Stimulated activated CD8-positive, alpha-beta memory T cell treated with anti-CD3 and anti-CD28 coated beads, Interleukin-2, amount 100 ng/mL, for 1 hour (primary cell): Measurements from ENCODE around the gene LRRN4.

Experiments
- DNase-seq, 2 donors: peaks; one replicate each; pipeline ENCODE4 v3.0.0-alpha.2; 2020; ENCODE audit warnings: low read depth in 2 of 2

The LRRN4 gene

DNA sequence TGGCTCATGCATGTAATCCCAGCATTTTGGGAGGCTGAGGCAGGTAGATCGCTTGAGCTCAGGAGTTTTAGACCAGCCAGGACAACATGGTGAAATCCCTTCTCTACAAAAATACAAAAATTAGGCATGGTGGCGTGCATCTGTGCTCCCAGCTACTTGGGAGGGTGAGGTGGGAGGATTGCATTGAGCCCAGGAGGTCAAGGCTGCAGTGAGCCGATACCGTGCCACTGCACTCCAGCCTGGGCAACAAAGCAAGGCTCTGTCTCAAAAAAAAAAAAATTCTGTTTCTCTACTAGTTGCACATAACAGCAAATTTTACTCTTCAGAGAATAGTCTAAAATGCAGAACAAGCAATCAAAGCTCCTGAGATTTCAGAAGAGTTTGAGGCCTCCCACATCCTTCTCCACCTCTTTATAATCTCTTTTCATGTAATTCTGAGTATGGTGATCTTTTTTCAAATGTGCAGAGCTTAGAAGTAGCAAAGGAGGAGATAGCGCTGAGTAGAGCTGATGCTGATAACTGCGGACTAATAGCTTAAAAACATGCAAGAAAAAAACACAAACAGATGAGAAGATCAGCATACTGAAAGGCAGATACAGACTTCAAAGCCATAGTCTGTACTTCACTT lies 23.3 kb downstream of the LRRN4 start:
- no peak for DNase-seq

DNA sequence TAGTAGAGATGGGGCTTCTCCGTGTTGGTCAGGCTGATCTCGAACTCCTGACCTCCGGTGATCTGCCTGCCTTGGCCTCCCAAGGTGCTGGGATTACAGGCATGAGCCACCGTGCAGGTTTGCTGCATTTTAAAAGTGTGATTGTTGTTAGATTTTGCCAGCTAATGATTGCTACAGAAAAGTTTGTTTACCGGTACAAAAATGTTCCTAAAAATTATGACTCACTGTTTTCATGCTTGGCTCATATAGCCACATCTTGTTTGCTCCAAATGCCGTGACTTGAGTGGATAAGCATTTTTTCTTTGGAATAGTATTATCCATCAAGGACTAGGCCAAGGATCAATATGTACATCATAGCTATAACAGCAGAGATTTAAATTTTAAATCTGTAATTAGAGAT lies 24.3 kb downstream of the LRRN4 start:
- DNase-seq: no peak

GRCh38 chr20:6028818-6029217 lies 25.0 kb downstream of the LRRN4 start:
- DNase-seq: no peak

- no peak for DNase-seq
These were observed 27.8 kb downstream of the LRRN4 start for GRCh38 chr20:6026051-6026450.

GRCh38 chr20:6024768-6025167 lies 29.1 kb downstream of the LRRN4 start:
- DNase-seq: no peak

DNA sequence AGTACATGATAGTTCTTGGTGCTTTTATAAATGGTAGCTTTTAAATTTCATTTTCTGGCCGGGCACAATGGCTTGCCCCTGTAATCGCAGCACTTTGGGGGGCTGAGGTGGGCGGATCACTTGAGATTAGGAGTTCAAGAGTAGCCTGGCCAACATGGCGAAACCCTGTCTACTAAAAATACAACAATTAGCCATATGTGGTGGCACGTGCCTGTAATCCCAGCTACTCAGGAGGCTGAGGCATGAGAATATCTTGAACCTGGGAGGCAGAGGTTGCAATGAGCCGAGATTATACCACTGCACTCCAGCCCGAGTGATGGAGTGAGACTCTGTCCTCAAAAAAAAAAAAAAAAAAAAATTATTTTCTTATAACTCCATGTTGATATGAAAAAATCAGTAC lies 36.0 kb downstream of the LRRN4 start:
- DNase-seq: no peak

GRCh38 chr20:6017467-6017866 lies 36.4 kb downstream of the LRRN4 start:
- DNase-seq: no peak

- no peak for DNase-seq
These were observed 38.9 kb downstream of the LRRN4 start for GRCh38 chr20:6014957-6015356.

DNA sequence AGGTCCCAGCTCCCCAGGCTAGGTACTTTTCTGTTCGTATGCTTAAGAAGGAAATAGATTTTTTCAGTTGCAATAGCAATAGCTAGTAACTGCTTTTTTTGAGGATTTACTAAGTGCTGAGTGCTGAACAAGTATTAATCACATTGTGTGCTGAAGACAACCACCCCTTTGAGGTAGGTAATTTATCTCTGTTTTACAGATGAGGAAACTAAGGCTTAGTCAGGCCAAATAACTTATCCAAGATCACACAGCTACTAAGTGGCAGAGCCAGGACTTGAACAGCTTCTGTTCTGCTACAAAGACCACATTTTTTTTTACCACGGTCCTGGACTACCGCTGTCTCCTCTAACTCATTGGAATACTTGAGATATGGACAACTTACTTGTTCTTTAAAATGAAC lies 39.8 kb downstream of the LRRN4 start:
- no peak for DNase-seq

- DNase-seq: no peak
These were observed 41.7 kb downstream of the LRRN4 start for GRCh38 chr20:6012179-6012578.

GRCh38 chr20:6008254-6008653 lies 45.6 kb downstream of the LRRN4 start:
- no peak for DNase-seq

DNA sequence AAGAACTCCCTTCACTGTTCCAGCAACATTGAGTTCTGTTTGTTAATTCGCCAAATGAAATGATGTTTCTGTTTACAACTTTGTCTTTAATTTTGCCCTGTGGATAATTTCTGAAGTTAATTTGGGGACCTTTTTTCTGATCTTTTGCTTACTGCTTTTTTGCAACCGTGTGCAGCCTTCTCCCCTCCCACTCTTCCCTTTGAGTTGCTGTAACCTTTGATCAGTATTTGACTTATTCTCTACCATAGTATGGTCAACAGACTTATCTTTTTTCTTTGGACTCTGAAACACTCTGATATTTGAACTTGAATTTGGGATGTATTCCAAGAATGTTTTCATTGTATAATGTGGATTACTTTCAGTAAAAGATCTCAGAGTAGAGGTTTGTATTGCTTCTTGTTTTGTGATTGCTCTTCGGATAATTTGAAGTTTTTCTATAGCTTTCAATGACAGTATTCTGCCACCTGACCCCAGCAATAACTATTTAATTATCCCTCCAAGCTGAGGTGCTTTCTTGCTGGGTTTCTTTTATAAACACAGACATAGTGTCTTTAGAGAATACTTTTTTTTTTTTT lies 46.2 kb downstream of the LRRN4 start:
- DNase-seq: no peak

- no peak for DNase-seq
These were observed 46.7 kb downstream of the LRRN4 start for GRCh38 chr20:6007094-6007528.

GRCh38 chr20:6006603-6006949 lies 47.3 kb downstream of the LRRN4 start:
- DNase-seq: no peak

DNA sequence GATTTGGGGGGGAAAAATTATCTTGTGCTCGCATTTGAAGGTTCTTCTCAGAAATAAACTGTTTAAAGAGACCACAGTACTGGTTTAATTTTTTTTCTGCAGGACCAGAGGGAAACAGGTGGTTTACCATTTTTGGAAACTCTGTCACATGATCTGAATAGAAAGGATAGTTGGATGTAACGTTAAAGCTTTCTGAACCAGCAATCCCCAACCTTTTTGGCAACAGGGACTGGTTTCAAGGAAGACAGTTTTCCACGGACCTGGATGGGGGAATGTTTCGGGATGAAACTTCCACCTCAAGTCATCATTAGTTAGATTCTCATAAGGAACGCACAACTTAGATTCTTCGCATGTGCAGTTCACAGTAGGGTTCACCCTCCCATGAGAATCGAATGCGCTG lies 53.0 kb downstream of the LRRN4 start:
- DNase-seq: no peak

GRCh38 chr20:5999783-6000182 lies 54.1 kb downstream of the LRRN4 start:
- no peak for DNase-seq

- peak; percentile 26 to 27 for DNase-seq
These were observed 57.1 kb downstream of the LRRN4 start for GRCh38 chr20:5996765-5997164.

- DNase-seq: no peak
These were observed 62.0 kb downstream of the LRRN4 start for GRCh38 chr20:5991623-5992441.

- no peak for DNase-seq
These were observed 62.9 kb downstream of the LRRN4 start for GRCh38 chr20:5990946-5991345.
